Activated CD4-positive, alpha-beta T cell treated with anti-CD3 and anti-CD28 coated beads, Interleukin-10, Interleukin-2, amounts not matched to agents 100 ng/mL and 50 ng/mL, durations not matched to agents 16 hours and 8 hours (primary cell): Measurements from ENCODE around the gene WBP2.
"Not testable (repeated sequence)": the region's sequence is repeated elsewhere in the genome, so short reads cannot be mapped to it uniquely, and the experiment has no call there.

Source experiments
- DNase-seq: peaks from one replicate; pipeline ENCODE4 v3.0.0-alpha.2; 2020

WBP2 gene

GRCh38 chr17:75865404-75866188, 10.5 kb upstream of the WBP2 start:
- not testable (repeated sequence) for DNase-seq

- peak; percentile 61 for DNase-seq
Measured at GRCh38 chr17:75864887-75865286, 9.8 kb upstream of the WBP2 start.

DNA sequence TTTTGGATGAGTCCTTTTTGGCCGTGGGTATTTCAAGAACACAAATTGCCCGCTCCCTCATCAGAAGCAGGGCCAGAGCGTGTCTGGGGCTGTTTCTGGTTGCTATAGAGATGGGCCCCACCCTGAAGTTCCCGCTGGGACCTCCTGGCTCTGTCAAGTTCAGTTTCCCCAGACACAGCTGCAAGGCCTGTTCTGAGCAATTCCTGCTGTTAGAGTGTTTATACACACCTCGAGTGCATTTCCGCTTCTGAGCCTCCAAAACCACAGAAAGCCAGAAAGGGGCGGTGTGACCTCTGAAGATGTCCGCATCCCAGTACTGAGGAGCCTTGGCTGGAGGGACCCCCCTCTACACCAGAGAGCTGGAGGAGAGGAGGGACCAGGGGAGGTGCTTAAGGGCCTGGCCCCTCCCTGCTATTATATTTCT, 9.3 kb upstream of the WBP2 start:
- peak; percentile 88 for DNase-seq

- no peak for DNase-seq
Measured at GRCh38 chr17:75861927-75862317, 6.8 kb upstream of the WBP2 start.

DNA sequence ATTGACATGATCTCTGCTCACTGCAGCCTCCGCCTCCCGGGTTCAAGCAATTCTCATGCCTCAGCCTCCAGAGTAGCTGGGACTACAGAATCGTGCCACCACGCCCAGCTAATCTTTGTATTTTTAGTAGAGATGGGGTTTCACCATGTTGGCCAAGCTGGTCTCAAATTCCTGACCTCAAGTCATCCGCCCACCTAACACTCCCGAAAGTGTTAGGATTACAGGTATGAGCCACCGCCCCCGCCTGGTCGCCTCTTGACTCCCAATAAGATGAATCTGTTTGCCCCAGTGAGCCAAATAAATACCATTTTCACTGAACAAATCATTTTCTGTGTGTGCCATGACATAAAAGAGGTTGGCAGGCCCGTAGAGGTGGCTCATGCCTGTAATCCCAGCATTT, 4.2 kb upstream of the WBP2 start:
- not testable (repeated sequence) for DNase-seq

DNA sequence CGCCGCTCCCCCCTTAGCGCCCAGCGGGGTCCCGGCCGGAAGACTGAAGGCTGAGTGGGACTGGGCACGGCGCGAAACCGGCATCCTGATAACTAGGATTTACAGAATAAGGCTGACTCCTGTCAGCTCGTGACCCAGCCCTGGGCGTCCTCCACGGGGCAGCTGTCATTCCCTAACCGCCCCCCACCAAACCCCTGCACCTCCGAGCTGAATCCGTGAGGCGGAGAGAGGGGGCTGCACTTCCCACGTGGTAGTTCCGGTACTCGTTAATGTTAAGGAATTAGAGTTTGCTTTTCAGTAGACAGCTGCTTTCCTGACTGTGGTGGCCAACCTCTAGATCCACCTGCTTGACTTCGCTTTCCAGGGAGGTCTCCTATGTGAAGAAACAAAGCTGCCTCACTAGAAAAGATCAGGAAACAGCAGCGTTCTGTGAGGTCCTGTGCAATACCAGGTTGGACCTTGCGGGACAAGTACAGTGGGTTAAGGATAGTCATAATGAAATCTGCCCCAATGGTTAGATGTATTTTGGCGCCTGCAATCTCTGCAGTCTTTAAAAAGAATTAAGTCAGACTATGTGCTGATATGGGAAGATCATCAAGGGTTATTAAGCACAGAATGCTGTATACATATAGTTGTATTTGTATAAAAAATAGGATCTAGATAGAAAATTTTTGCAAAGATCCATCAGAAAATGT, 1.1 kb upstream of the WBP2 start:
- peak; percentile 61 for DNase-seq

- DNase-seq: no peak
Measured at GRCh38 chr17:75854881-75855309, 240 bp downstream of the WBP2 start.

- no peak for DNase-seq
Measured at GRCh38 chr17:75854101-75854748, 910 bp downstream of the WBP2 start.

GRCh38 chr17:75853433-75853832, 1.7 kb downstream of the WBP2 start:
- DNase-seq: no peak

DNA sequence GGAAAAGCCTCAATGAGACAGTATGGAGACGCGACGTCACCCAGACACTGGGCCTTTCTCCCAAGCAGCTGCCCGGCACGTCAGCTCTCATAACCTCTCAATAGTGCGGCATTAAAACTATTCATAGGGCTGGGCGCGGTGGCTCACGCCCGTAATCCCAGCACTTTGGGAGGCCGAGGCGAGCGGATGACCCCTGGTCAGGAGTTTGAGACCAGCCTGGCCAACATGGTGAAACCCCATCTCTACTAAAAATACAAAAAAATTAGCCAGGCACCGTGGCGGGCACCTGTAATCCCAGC, 3.5 kb downstream of the WBP2 start:
- not testable (repeated sequence) for DNase-seq

- DNase-seq: no peak
Measured at GRCh38 chr17:75850928-75851692, 4.0 kb downstream of the WBP2 start.

- DNase-seq: no peak
Measured at GRCh38 chr17:75849724-75850123, 5.4 kb downstream of the WBP2 start.

- DNase-seq: no peak
Measured at GRCh38 chr17:75849279-75849646, 5.9 kb downstream of the WBP2 start.

DNA sequence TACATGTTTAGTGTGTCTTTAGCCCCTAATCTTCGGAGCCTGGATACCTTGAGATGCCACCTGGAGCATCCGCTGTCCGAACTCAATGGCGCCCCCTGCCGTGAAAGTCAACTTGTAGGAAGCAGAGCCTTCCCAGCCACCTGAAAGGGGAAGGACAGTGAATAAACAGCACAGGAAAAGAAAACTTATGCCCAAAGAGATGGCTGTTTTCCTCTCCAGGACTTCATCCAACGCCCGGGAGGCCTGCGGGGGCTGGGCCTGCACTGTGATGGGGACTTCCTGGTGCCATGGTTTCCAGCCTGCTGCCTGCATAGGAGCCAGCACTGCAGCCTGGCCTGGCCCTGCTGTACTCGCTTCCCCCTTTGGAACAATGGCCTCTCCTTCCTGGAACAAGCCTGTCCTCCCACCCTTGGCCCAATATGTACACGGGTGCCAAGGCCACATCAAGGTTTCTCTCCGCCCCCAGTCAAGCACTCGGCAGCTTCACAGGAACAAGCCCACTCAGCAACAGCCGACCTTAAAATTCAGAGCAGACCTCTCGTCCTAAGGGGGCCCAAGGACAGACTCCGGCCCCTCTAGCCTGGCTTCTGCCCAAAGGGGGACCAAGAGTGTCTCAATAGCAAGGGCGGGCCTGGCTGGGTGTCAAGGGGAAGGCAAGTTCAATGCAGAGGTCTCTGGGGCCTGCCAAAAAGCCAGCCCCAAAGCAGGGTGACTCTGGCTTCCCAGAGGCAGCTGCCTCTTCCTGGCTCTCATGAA, 6.4 kb downstream of the WBP2 start:
- DNase-seq: peak; percentile 78

- no peak for DNase-seq
Measured at GRCh38 chr17:75847614-75848522, 7.3 kb downstream of the WBP2 start.

- no peak for DNase-seq
Measured at GRCh38 chr17:75846692-75847613, 8.2 kb downstream of the WBP2 start.

DNA sequence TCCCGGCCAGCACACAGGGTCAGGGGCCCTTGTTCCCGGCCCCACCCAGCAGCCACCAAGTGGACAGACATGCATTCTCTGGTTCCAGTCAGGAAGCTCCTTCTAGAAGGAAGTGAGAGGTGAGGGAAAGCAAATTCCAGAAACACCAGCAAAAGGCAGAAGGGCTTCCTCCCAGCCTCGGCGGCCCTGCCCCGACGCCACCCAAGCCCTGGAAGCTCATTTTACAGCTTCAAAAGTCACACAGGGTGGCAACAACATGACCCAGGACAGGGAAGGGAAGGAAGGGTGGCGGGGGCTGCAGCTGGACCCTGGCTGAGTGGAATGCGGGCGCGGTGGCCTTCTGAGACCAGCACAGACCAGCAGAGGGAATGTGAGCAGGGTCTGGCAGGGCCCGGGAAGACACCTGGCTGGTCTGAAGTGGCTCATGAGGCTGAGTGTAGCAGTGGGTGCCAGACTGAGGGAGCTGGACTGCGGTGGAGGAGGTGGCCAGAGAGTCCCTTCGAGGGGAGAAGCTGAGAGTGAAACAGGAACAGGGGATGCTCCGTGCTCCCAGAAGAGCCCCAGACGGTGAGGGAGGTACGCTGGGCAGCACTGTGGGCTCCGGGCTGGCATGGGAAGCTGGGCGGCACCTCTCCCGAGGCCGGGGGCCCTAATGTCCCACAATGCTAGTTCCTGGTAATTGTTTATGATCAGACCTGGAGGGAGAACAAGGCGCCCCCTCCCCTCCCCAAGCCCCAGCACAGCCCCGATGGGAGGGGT, 9.0 kb downstream of the WBP2 start:
- no peak for DNase-seq

DNA sequence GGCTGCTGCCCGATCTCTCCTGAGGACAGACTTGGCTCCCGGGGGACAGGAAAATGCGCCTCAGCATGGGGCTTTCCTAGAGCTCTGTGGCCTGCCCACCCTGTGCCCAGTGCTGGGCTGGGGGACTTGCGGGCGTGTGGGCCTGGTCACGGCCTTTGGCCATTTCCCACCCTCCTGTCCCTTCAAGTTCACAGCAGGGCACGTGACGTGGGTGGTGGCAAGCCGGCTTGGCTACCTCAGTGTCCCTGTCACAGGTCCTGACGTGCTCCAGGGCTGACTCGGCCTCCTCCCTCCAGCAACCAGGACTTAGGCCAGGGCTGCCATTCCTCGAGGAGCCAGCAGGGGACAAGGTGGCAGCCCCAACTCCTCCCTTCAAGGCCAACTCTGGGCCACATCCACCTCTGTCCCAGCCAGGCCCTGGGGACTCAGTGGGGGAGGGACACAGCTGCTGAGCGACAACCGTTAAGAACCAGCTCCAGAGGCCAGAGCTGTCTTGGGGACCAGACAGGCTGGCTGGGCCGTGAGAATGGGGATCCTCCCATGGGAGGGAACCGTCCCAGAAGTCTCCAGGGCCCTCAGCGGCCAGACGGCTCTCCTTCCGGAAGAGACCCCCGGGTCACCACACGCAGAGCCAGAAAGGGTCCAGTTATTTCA, 9.9 kb downstream of the WBP2 start:
- DNase-seq: peak; percentile 83

DNA sequence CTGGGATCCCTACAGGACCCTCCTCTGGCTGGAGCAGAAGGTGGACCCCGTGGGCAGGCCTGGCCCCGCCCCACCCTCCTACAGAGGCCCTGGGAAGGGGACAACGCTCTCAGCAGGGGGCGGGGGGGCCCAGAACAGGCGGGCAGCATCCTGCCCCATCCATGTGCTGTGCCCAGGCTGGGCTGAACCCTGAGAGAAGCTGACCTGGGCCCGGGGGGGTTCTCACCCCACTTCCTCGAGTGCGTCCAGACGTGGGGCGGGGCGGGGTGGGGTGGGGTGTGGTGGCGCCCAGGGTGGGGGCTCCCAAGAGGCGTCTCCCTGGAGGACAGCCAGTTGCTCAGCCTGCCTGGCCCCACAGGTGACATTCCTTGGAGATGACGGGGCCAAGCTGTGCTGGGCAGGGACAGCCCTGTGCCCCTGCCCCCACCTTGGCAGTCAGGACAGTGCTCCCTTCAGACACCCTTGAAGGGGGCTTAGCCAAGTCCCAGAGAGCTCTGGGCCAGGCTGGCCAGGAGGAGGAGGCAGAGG, 10.5 kb downstream of the WBP2 start:
- DNase-seq: no peak
